Spleen (tissue), 7 donors: ENCODE measurements around the gene ARFIP1.

ENCODE experiments used
- CTCF ChIP-seq, 11 experiments: fragments of 200-600 bp in 7 of 11; fragments of 450-650 bp in 4 of 11; sonication (generic) in 4 of 11; IDR thresholded peaks in 8 of 11; conservative IDR thresholded peaks in 3 of 11; 1 replicate in 7 of 11; 2 replicates in 4 of 11; pipeline versions ENCODE4 v1.4.0 to v1.8.0; 2016 to 2021; ENCODE audit warnings: antibody characterized with exemption in 11 of 11, inconsistent platforms in 4 of 11, mild to moderate bottlenecking in 1 of 11
- POLR2A ChIP-seq, 3 donors: fragments of 450-650 bp; IDR thresholded peaks; one replicate each; pipeline ENCODE4 v1.5.1; 2017; ENCODE audit warnings: antibody characterized with exemption in 3 of 3, mild to moderate bottlenecking in 1 of 3
- POLR2AphosphoS5 ChIP-seq, 3 donors: sonication (generic); formaldehyde crosslinking; IDR thresholded peaks; one replicate each; pipeline ENCODE4 v1.5.1; 2017; ENCODE audit warnings: antibody characterized with exemption in 3 of 3
- donor health status: DM: no; HTN: no; CAD: no; lungs with moderate emphysema.
- donor health status: DM: no; HTN: no; CAD: no.
- donor health status: DM: no; HTN: no; CAD: no.

- TF ChIP-seq CTCF (IDR thresholded peaks at IDR 0.05 in 8 of 11, conservative IDR thresholded peaks at IDR 0.05 in 3 of 11) (no peak), POLR2AphosphoS5 (IDR thresholded peaks at IDR 0.05) (no peak), POLR2A (IDR thresholded peaks at IDR 0.05) (no peak)
Measured at GRCh38 chr4:152822323-152822722, 42.6 kb downstream of the ARFIP1 start.
